ENCODE measurements around the gene KRTAP5-1.

The KRTAP5-1 gene

DNA sequence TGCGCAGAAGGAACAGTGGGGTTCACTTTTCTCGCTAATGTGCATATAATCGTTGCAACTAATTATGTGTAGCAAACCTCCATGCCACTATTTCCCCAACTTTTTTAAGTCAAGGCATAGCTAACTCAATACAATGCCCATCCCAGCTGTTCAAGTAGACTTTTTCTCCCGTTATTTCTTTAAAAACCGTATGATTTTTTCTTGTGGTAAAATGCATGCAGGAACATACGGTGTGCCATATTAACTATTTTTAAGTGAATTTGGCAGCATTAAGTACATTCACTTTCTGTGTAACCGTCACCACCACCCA lies 10.2 kb downstream of the KRTAP5-1 start (continued):
- no peak for TF ChIP-seq ZNF565 (CRISPR knock-in tag; conservative IDR thresholded peaks at IDR 0.05; ENCODE audit: low read depth)
- TF ChIP-seq GLIS3 (CRISPR knock-in tag; IDR thresholded peaks at IDR 0.05): no peak
- TF ChIP-seq TCF4 (CRISPR knock-in tag; IDR thresholded peaks at IDR 0.05; ENCODE audit: borderline replicate concordance): no peak
- TF ChIP-seq SNAI2 (CRISPR knock-in tag; IDR thresholded peaks at IDR 0.05): no peak
- no peak for TF ChIP-seq ZFP30 (CRISPR knock-in tag; IDR thresholded peaks at IDR 0.05)
- TF ChIP-seq ARNTL (CRISPR knock-in tag; IDR thresholded peaks at IDR 0.05; ENCODE audit: borderline replicate concordance, low read depth): no peak
- TF ChIP-seq BACH2 (CRISPR knock-in tag; IDR thresholded peaks at IDR 0.05; ENCODE audit: borderline replicate concordance): no peak
- TF ChIP-seq TOX (CRISPR knock-in tag; IDR thresholded peaks at IDR 0.05; ENCODE audit: borderline replicate concordance): no peak

- ATAC-seq: peak; percentile 74
- no peak for TF ChIP-seq PPARA (CRISPR knock-in tag; IDR thresholded peaks at IDR 0.05; ENCODE audit: borderline replicate concordance)
- TF ChIP-seq ZNF565 (CRISPR knock-in tag; conservative IDR thresholded peaks at IDR 0.05; ENCODE audit: low read depth): no peak
- no peak for TF ChIP-seq ESRRG (CRISPR knock-in tag; IDR thresholded peaks at IDR 0.05)
These were observed 10.7 kb downstream of the KRTAP5-1 start for GRCh38 chr11:1574238-1574932.

- no peak for TF ChIP-seq CSRNP3 (CRISPR knock-in tag; IDR thresholded peaks at IDR 0.05)
- TF ChIP-seq, protein P1, sequence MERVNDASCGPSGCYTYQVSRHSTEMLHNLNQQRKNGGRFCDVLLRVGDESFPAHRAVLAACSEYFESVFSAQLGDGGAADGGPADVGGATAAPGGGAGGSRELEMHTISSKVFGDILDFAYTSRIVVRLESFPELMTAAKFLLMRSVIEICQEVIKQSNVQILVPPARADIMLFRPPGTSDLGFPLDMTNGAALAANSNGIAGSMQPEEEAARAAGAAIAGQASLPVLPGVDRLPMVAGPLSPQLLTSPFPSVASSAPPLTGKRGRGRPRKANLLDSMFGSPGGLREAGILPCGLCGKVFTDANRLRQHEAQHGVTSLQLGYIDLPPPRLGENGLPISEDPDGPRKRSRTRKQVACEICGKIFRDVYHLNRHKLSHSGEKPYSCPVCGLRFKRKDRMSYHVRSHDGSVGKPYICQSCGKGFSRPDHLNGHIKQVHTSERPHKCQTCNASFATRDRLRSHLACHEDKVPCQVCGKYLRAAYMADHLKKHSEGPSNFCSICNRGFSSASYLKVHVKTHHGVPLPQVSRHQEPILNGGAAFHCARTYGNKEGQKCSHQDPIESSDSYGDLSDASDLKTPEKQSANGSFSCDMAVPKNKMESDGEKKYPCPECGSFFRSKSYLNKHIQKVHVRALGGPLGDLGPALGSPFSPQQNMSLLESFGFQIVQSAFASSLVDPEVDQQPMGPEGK (CRISPR knock-in tag; IDR thresholded peaks at IDR 0.05; ENCODE audit: borderline replicate concordance): no peak
- no peak for TF ChIP-seq SNAI2 (CRISPR knock-in tag; IDR thresholded peaks at IDR 0.05)
- no peak for TF ChIP-seq ZNF8 (CRISPR knock-in tag; IDR thresholded peaks at IDR 0.05)
- no peak for TF ChIP-seq ZFP30 (CRISPR knock-in tag; IDR thresholded peaks at IDR 0.05)
- no peak for TF ChIP-seq POU6F1 (CRISPR knock-in tag; IDR thresholded peaks at IDR 0.05; ENCODE audit: borderline replicate concordance, low read depth)
- no peak for TF ChIP-seq GLIS3 (CRISPR knock-in tag; IDR thresholded peaks at IDR 0.05)
- no peak for TF ChIP-seq CSDC2 (CRISPR knock-in tag; IDR thresholded peaks at IDR 0.05)
- no peak for TF ChIP-seq OSR1 (CRISPR knock-in tag; IDR thresholded peaks at IDR 0.05)
- no peak for TF ChIP-seq BACH2 (CRISPR knock-in tag; IDR thresholded peaks at IDR 0.05; ENCODE audit: borderline replicate concordance)
- TF ChIP-seq ZNF70 (CRISPR knock-in tag; IDR thresholded peaks at IDR 0.05): no peak
- TF ChIP-seq ISL1 (CRISPR knock-in tag; IDR thresholded peaks at IDR 0.05): no peak
- no peak for TF ChIP-seq ZFP3 (CRISPR knock-in tag; IDR thresholded peaks at IDR 0.05)
- TF ChIP-seq TCF4 (CRISPR knock-in tag; IDR thresholded peaks at IDR 0.05; ENCODE audit: borderline replicate concordance): no peak
- no peak for TF ChIP-seq ARNTL (CRISPR knock-in tag; IDR thresholded peaks at IDR 0.05; ENCODE audit: borderline replicate concordance, low read depth)
- TF ChIP-seq ZC3H10 (CRISPR knock-in tag; IDR thresholded peaks at IDR 0.05): no peak
- TF ChIP-seq, protein P2, sequence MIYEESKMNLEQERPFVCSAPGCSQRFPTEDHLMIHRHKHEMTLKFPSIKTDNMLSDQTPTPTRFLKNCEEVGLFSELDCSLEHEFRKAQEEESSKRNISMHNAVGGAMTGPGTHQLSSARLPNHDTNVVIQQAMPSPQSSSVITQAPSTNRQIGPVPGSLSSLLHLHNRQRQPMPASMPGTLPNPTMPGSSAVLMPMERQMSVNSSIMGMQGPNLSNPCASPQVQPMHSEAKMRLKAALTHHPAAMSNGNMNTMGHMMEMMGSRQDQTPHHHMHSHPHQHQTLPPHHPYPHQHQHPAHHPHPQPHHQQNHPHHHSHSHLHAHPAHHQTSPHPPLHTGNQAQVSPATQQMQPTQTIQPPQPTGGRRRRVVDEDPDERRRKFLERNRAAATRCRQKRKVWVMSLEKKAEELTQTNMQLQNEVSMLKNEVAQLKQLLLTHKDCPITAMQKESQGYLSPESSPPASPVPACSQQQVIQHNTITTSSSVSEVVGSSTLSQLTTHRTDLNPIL (CRISPR knock-in tag; IDR thresholded peaks at IDR 0.05; ENCODE audit: low read depth): no peak
- TF ChIP-seq ESRRG (CRISPR knock-in tag; IDR thresholded peaks at IDR 0.05): no peak
- no peak for TF ChIP-seq TOX (CRISPR knock-in tag; IDR thresholded peaks at IDR 0.05; ENCODE audit: borderline replicate concordance)
- TF ChIP-seq RARB (CRISPR knock-in tag; IDR thresholded peaks at IDR 0.05): no peak
- ATAC-seq: peak; percentile 43
These were observed 11.2 kb downstream of the KRTAP5-1 start for GRCh38 chr11:1573903-1574237.
